ENCODE data around the gene LAPTM4A. TPM values are rescaled to one million over a fixed set of nuclear protein-coding genes. Genes with fewer than 3 reads are reported as not detected.

Gene LAPTM4A
- total RNA-seq, 4 donors from 2014 or later, result 143 to 234 (median 177) TPM

DNA sequence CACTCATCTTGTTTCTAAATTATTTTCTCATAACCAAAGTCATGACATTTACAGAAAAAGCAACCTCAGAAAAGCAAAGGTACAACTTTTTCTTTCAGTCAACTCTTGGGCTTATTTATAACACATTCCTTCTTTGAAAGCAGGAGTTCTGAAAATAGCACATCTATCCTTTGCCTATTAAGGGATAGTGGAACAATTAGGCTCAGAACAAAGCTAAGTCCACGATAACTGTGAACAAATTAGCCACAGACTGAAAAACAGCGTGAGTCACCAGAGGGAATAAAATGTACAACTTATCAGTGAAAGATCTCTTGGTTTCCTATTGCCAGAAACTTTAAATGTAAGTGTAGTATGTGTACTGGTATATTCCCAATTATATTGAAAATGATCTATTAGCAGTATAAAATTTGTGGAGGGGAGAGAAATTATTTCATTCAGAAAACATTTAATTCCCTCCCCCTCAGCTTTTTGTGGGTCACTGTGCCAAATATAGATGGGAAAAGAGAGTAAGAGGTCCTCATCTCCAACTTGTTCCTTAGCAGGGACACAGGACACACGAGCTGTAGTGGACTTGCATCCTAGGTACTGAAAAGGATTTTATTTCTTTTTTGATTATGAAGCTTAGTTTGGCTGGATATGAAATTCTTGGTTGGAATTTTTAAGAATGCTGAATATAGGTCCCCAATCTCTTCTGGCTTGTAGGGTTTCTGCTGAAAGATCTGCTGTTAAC lies 23.6 kb downstream of the LAPTM4A start:
- no peak overlapping the region for H3K4me3 ChIP-seq
- WGBS, 2 donors (ENCODE audit: low coverage in 1 of 2), result 28 to 30% methylated on average over 3 of the region's 3 CpGs
- peaks cover 0 to 55% of the 10 kb centered on the region in 2 donors for H3K36me3 ChIP-seq
- H3K27ac ChIP-seq, result peak overlapping the region; percentile 74 to 79 (median 76)
- peaks cover 0 to 12% (median 0%) of the 10 kb centered on the region in 3 donors for H3K9me3 ChIP-seq
- peak; percentile 58 for ATAC-seq
- peaks cover 0 to 17% (median 0%) of the 10 kb centered on the region in 3 donors for H3K4me1 ChIP-seq
- TF ChIP-seq POLR2A (IDR thresholded peaks at IDR 0.05), result no peak
- no peak for TF ChIP-seq EP300 (IDR thresholded peaks at IDR 0.05)
- TF ChIP-seq POLR2AphosphoS5 (IDR thresholded peaks at IDR 0.05), result peak; percentile 24
- TF ChIP-seq, protein P1, sequence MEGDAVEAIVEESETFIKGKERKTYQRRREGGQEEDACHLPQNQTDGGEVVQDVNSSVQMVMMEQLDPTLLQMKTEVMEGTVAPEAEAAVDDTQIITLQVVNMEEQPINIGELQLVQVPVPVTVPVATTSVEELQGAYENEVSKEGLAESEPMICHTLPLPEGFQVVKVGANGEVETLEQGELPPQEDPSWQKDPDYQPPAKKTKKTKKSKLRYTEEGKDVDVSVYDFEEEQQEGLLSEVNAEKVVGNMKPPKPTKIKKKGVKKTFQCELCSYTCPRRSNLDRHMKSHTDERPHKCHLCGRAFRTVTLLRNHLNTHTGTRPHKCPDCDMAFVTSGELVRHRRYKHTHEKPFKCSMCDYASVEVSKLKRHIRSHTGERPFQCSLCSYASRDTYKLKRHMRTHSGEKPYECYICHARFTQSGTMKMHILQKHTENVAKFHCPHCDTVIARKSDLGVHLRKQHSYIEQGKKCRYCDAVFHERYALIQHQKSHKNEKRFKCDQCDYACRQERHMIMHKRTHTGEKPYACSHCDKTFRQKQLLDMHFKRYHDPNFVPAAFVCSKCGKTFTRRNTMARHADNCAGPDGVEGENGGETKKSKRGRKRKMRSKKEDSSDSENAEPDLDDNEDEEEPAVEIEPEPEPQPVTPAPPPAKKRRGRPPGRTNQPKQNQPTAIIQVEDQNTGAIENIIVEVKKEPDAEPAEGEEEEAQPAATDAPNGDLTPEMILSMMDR (IDR thresholded peaks at IDR 0.05), result no peak
- H3K27me3 ChIP-seq, result no peaks in the 10 kb centered on the region

DNA sequence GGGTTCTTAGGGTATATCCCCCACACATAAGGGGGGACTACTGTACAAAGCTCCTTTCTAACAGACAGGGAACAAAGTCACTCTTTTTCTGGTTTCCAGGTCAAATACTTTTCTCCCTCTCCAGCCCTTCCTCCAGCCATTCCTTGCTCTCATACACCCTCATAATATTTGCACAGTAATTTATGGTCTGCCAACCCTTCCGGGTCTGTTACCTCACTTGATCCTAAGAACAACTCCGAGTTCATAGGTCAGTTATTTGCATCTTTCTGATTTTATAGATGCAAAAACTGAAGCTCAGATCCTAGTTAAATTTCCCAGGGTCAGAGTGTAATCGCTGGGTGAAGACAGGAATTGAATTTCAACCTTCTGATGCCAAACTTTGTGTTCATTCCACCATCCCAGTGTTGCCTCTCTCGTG lies 24.2 kb downstream of the LAPTM4A start:
- Histone ChIP-seq H3K27me3 (no peaks in the 10 kb centered on the region), H3K4me1 (peaks cover 0 to 15% (median 0%) of the 10 kb centered on the region in 3 donors), H3K4me3 (no peak overlapping the region), H3K9me3 (peaks cover 0 to 12% (median 0%) of the 10 kb centered on the region in 3 donors), H3K27ac (peak overlapping the region; percentile 74 to 79 (median 76)), H3K36me3 (peaks cover 0 to 49% of the 10 kb centered on the region in 2 donors)
- TF ChIP-seq EP300 (IDR thresholded peaks at IDR 0.05) (no peak), POLR2AphosphoS5 (IDR thresholded peaks at IDR 0.05) (peak; percentile 5), POLR2A (IDR thresholded peaks at IDR 0.05) (no peak)
- TF ChIP-seq, protein P1 (IDR thresholded peaks at IDR 0.05), result no peak
- 34% methylated on average over 4 of the region's 4 CpGs for WGBS, 2 donors (ENCODE audit: low coverage in 1 of 2)
- ATAC-seq, result peak; percentile 66

DNA sequence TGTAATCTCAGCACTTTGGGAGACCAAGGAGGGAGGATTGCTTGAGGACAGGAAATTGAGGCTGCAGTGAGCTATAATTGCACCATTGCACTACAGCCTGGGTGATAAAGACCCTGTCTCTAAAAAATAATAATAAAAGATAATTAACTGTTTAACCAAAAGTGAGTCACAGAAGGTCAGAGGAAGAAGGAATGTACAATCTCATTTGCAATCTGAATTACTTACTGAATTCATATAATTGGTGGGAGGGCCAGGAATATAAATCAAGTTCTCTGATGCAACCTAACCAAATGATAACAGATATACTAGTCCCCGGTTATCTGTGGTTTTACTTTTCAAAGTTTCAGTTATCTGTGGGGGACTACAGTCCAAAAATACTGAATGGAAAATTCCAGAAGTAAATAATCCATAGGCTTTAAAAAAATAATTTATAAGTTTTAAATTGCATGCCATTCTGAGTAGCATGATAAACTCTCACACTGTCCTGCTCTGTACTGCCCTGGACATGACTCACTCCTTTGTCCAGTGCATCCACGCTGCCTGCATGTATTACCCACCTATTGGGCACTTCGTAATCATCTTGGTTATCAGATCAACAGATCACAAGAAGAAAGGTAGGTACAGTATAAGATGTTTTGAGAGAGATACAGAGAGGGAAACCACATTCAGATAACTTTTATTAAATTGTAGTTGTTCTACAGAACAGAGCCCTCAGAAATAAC lies 26.2 kb downstream of the LAPTM4A start:
- Histone ChIP-seq H3K27me3 (no peaks in the 10 kb centered on the region), H3K4me3 (no peak overlapping the region), H3K9me3 (peaks cover 0 to 19% (median 0%) of the 10 kb centered on the region in 3 donors), H3K27ac (no peak overlapping the region), H3K36me3 (peaks cover 0 to 29% of the 10 kb centered on the region in 2 donors), H3K4me1 (peaks cover 0 to 15% (median 0%) of the 10 kb centered on the region in 3 donors)
- TF ChIP-seq POLR2AphosphoS5 (IDR thresholded peaks at IDR 0.05) (no peak), EP300 (IDR thresholded peaks at IDR 0.05) (no peak), POLR2A (IDR thresholded peaks at IDR 0.05) (no peak)
- TF ChIP-seq, protein P1 (IDR thresholded peaks at IDR 0.05), result no peak
- 79 to 85% methylated on average over 3 of the region's 3 CpGs for WGBS, 2 donors (ENCODE audit: low coverage in 1 of 2)
- ATAC-seq, result no peak

DNA sequence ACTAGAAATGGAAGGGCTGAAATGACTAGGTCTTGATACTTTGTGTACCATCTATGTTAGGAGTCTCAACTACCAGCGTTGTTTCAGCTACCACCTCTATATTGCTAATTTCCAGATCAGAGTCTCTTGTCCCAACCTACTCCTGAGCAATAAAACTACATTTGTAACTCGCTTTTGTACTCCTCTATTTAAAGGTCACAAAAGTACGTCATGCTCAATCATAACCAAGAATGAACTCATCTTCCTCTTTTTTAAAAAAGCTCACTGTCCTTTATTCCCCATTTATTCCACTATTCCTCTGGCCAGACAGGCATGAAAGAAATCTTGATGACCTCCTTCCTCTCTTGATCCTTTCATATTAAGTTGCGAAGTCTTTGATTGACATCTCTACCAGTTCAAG lies 27.7 kb downstream of the LAPTM4A start:
- ATAC-seq, result no peak
- TF ChIP-seq POLR2A (IDR thresholded peaks at IDR 0.05) (no peak), POLR2AphosphoS5 (IDR thresholded peaks at IDR 0.05) (no peak), EP300 (IDR thresholded peaks at IDR 0.05) (no peak)
- H3K27ac ChIP-seq, result no peak overlapping the region
- 90 to 93% methylated on average over 1 to 4 of the region's 4 CpGs for WGBS, 2 donors (ENCODE audit: low coverage in 1 of 2)
- no peak overlapping the region for H3K4me3 ChIP-seq
- peaks cover 0 to 15% (median 0%) of the 10 kb centered on the region in 3 donors for H3K4me1 ChIP-seq
- H3K36me3 ChIP-seq, result peaks cover 0 to 13% of the 10 kb centered on the region in 2 donors
- H3K9me3 ChIP-seq, result peaks cover 0 to 17% (median 0%) of the 10 kb centered on the region in 3 donors
- no peaks in the 10 kb centered on the region for H3K27me3 ChIP-seq

DNA sequence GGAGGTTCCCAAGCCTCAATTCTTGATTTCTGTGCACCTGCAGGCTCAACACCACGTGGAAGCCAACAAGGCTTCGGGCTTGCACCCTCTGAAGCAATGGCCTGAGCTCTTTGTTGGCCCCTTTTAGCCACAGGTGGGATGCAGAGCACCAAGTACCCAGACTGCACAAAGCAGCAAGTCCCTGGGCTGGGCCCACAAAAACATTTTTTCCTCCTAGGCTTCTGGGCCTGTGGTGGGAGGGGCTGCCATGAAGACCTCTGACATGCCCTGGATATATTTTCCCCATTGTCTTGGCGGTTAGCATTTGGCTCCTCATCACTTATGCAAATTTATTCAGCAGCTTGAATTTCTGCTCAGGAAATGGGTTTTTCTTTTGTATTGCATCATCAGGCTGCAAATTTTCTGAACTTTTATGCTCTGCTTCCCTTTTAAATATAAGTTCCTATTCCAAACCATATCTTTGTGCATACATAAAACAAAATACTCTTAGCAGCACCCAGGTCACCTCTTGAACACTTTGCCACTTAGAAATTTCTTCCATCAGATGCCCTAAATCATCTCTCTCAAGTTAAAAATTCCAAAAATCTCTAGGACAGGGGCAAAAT lies 29.9 kb downstream of the LAPTM4A start:
- H3K4me1 ChIP-seq, result no peaks in the 10 kb centered on the region
- no peak for TF ChIP-seq EP300 (IDR thresholded peaks at IDR 0.05)
- TF ChIP-seq, protein P1 (IDR thresholded peaks at IDR 0.05), result no peak
- TF ChIP-seq POLR2A (IDR thresholded peaks at IDR 0.05), result no peak
- no peak for TF ChIP-seq POLR2AphosphoS5 (IDR thresholded peaks at IDR 0.05)
- H3K36me3 ChIP-seq, result no peaks in the 10 kb centered on the region
- no peak overlapping the region for H3K4me3 ChIP-seq
- no peaks in the 10 kb centered on the region for H3K27me3 ChIP-seq
- no peak overlapping the region for H3K27ac ChIP-seq
- 40 to 100% methylated on average over 1 of the region's 3 CpGs for WGBS, 2 donors (ENCODE audit: low coverage in 1 of 2)
- no peak for ATAC-seq
- H3K9me3 ChIP-seq, result peaks cover 0 to 7% (median 0%) of the 10 kb centered on the region in 3 donors

Measured in gastroesophageal sphincter (tissue), 4 donors.